ENCODE measurements around the gene DNASE2B. TPM values are rescaled to one million over a fixed set of nuclear protein-coding genes. Genes with fewer than 3 reads are reported as not detected.

Gene DNASE2B
- polyA plus RNA-seq, 3 donors = not detected

DNA sequence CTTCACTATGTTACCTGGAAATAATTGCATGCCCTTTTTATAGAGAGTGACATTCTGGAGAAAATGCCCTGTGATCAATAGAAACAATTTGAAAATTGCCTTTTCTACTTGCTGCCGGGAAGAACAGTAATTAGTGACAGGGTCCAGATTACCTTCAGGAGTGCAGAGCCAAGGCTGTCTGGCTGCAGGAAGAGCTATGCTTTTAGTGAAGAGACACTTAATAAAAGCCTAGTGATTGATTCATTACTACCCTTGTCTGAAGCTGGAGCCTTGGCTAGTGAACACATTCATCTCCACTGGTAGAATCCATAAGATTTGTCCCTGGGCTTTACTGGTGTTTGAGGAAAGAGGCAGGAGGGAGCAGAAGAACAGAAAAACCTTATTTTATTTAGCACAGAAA is 12.9 kb upstream of the DNASE2B start:
- Mint-ChIP-seq H3K4me1 (peaks cover 26% of the 10 kb centered on the region), H3K27ac (no peak overlapping the region), H3K27me3 (ENCODE audit: low read depth in 3 of 3) (no peaks in the 10 kb centered on the region), H3K36me3 (no peaks in the 10 kb centered on the region), H3K9me3 (peaks cover 0 to 4% (median 0%) of the 10 kb centered on the region in 7 donors), H3K4me3 (no peak overlapping the region)
- no peak for DNase-seq
- no peak overlapping the region for H3K9ac ChIP-seq (ENCODE audit: insufficient read depth, low read length, poor library complexity, severe bottlenecking)
- H3K4me3 ChIP-seq (replicated peaks in 1 of 3; ENCODE audit: low read depth in 2 of 3, low read length in 3 of 3) = no peak overlapping the region
- intact Hi-C loops (cut with micrococcal nuclease) = no loop called here
- no peaks in the 10 kb centered on the region for H3K79me2 ChIP-seq (ENCODE audit: insufficient read depth, low read length)
- H3K4me2 ChIP-seq (replicated peaks; ENCODE audit: extremely low read depth, low read length, poor library complexity, severe bottlenecking) = no peak overlapping the region
- H3K36me3 ChIP-seq (replicated peaks in 1 of 2; ENCODE audit: control insufficient read depth in 1 of 2, insufficient read depth in 2 of 2, low read length in 2 of 2) = no peaks in the 10 kb centered on the region
- TF ChIP-seq, protein P1, sequence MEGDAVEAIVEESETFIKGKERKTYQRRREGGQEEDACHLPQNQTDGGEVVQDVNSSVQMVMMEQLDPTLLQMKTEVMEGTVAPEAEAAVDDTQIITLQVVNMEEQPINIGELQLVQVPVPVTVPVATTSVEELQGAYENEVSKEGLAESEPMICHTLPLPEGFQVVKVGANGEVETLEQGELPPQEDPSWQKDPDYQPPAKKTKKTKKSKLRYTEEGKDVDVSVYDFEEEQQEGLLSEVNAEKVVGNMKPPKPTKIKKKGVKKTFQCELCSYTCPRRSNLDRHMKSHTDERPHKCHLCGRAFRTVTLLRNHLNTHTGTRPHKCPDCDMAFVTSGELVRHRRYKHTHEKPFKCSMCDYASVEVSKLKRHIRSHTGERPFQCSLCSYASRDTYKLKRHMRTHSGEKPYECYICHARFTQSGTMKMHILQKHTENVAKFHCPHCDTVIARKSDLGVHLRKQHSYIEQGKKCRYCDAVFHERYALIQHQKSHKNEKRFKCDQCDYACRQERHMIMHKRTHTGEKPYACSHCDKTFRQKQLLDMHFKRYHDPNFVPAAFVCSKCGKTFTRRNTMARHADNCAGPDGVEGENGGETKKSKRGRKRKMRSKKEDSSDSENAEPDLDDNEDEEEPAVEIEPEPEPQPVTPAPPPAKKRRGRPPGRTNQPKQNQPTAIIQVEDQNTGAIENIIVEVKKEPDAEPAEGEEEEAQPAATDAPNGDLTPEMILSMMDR (IDR thresholded peaks at IDR 0.05) = no peak
- H2AFZ ChIP-seq (ENCODE audit: insufficient read depth, low read depth, low read length, poor library complexity, severe bottlenecking) = no peak overlapping the region
- H3K27ac ChIP-seq (ENCODE audit: low read depth in 1 of 2, low read length in 2 of 2) = no peak overlapping the region
- H3K9me3 ChIP-seq (replicated peaks in 1 of 2; ENCODE audit: control insufficient read depth in 1 of 2, insufficient read depth in 1 of 2, low read length in 2 of 2) = no peaks in the 10 kb centered on the region
- no peaks in the 10 kb centered on the region for H3K27me3 ChIP-seq (ENCODE audit: control insufficient read depth in 2 of 2, insufficient read depth in 2 of 2, low read length in 2 of 2)
- WGBS (ENCODE audit: insufficient coverage) = no CpG with 5 or more reads among the region's 1 CpG
- no peaks in the 10 kb centered on the region for H4K20me1 ChIP-seq (ENCODE audit: insufficient read depth, low read length)
- peaks cover 20 to 23% of the 10 kb centered on the region in 2 donors for H3K4me1 ChIP-seq (ENCODE audit: control insufficient read depth in 1 of 2, insufficient read depth in 2 of 2, low read length in 2 of 2)

DNA sequence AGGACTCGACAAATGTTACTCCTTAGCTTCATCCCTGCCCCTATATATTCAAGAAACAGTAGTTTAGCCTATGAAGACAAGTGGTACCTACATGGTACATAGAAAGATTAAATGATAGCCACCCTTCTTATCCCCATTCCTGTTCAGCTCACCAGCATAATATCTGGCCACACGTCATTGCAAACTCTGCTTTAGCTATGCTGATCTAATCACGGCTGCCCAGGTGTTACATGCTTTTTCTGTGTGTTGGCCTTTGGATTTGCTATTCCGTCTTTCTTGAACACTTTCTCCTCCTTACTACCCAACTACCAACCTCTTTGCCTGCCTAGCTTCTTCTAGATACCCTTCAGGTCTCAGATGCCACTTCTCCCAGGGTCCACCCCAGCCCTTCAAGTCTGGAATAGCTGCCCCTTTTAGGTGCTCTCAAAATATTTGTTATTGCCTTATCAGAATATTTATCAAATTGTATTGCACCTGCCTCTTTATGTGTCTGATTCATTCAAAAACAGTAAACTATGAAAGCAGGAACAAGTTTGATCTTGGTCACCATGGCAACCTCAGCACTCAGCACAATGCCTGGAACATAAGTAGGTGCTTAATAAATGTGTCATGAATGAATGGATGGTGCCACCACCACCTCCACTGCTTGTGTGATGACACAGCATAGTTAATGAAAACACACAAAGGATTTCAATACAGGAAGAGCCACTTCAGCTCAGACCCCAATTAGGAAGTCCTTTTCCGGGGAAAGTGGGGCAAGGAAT is 11.4 kb upstream of the DNASE2B start:
- Histone ChIP-seq H3K9ac (ENCODE audit: insufficient read depth, low read length, poor library complexity, severe bottlenecking) (no peak overlapping the region), H3K4me1 (ENCODE audit: control insufficient read depth in 1 of 2, insufficient read depth in 2 of 2, low read length in 2 of 2) (peaks cover 20 to 25% of the 10 kb centered on the region in 2 donors), H3K36me3 (replicated peaks in 1 of 2; ENCODE audit: control insufficient read depth in 1 of 2, insufficient read depth in 2 of 2, low read length in 2 of 2) (no peaks in the 10 kb centered on the region), H3K9me3 (replicated peaks in 1 of 2; ENCODE audit: control insufficient read depth in 1 of 2, insufficient read depth in 1 of 2, low read length in 2 of 2) (no peaks in the 10 kb centered on the region), H4K20me1 (ENCODE audit: insufficient read depth, low read length) (no peaks in the 10 kb centered on the region), H3K4me2 (replicated peaks; ENCODE audit: extremely low read depth, low read length, poor library complexity, severe bottlenecking) (no peak overlapping the region), H3K27ac (ENCODE audit: low read depth in 1 of 2, low read length in 2 of 2) (no peak overlapping the region), H3K4me3 (replicated peaks in 1 of 3; ENCODE audit: low read depth in 2 of 3, low read length in 3 of 3) (no peak overlapping the region), H3K27me3 (ENCODE audit: control insufficient read depth in 2 of 2, insufficient read depth in 2 of 2, low read length in 2 of 2) (no peaks in the 10 kb centered on the region), H2AFZ (ENCODE audit: insufficient read depth, low read depth, low read length, poor library complexity, severe bottlenecking) (no peak overlapping the region), H3K79me2 (ENCODE audit: insufficient read depth, low read length) (no peaks in the 10 kb centered on the region)
- H3K36me3 Mint-ChIP-seq = no peaks in the 10 kb centered on the region
- peaks cover 27% of the 10 kb centered on the region for H3K4me1 Mint-ChIP-seq
- intact Hi-C loops (cut with micrococcal nuclease) = loop anchor here in 1 of 2 donors (2.0 kb wide), 1 partner anchor 20 kb away; no protein-coding TSS in a partner anchor
- 76% methylated on average over 3 of the region's 5 CpGs for WGBS (ENCODE audit: insufficient coverage)
- DNase-seq = no peak
- H3K4me3 Mint-ChIP-seq = no peak overlapping the region
- no peaks in the 10 kb centered on the region for H3K27me3 Mint-ChIP-seq (ENCODE audit: low read depth in 3 of 3)
- H3K27ac Mint-ChIP-seq = peak overlapping the region in 2 of 7 donors; percentile 0 to 63
- TF ChIP-seq, protein P1 (IDR thresholded peaks at IDR 0.05) = no peak
- H3K9me3 Mint-ChIP-seq = peaks cover 0 to 4% (median 0%) of the 10 kb centered on the region in 7 donors
